DLD1 (cell line): ENCODE measurements around the gene TMEM87B.

ENCODE experiments used
- in situ Hi-C: cut with HindIII; loops from 2 replicates; pipeline ENCODE4 v1.10.0; 2017; ENCODE audit warnings: low sequenced_read_pairs

TMEM87B gene

GRCh38 chr2:112163541-112163981 lies 108.5 kb downstream of the TMEM87B start:
- in situ Hi-C loops = no loop called here

GRCh38 chr2:112164876-112165275 lies 109.8 kb downstream of the TMEM87B start:
- in situ Hi-C loops = no loop called here

- in situ Hi-C loops = no loop called here
These were observed 110.2 kb downstream of the TMEM87B start for GRCh38 chr2:112165296-112165695.

GRCh38 chr2:112166806-112167499 lies 111.9 kb downstream of the TMEM87B start:
- in situ Hi-C loops = no loop called here

DNA sequence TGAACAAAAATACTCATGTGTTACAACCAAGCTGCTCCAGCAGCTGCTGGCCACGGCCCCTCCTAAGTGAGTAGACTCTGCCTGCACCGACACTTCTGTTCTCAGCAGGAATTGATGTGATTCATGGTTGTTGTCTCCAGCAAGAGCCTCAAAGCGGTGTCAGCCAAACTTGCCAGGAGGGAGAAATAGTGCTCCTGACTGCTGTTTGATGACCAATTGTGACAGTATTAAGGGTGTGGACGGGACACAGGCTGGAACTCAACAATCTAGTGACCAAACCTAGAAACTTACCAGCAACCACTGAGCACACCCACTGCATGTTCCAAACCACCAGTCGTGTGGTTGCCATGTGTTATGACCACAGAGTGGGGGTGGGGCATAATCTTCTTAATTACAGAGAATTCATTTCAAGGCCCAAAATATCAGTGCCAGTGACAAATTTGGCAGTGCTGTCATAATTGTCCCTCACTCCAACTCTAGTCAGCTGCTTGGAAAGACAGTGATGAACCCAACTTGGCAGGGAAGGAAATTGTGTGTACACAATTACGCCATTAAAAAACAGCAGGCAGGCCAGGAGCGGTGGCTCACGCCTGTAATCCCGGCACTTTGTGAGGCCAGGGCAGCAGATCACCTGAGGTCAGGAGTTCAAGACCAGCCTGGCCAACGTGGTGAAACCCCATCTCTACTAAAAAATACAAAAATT lies 113.5 kb downstream of the TMEM87B start:
- in situ Hi-C loops = no loop called here
